AG09309 (cell line): Measurements from ENCODE around the gene N4BP2.

Experiments used
- DNase-seq: peaks from one replicate; pipeline ENCODE4 v3.0.0-alpha.2; 2010; ENCODE audit warnings: low read depth
- H3K4me3 ChIP-seq: 2 replicates; pipeline ENCODE4 v1.5.1; 2011; ENCODE audit warnings: mild to moderate bottlenecking, low read depth, low read length, moderate library complexity; ENCODE audit not compliant: control insufficient read depth
- CTCF ChIP-seq: IDR thresholded peaks from 2 replicates; pipeline ENCODE4 v1.5.1; 2011; ENCODE audit warnings: mild to moderate bottlenecking, low read depth, low read length, inconsistent platforms; ENCODE audit not compliant: insufficient read depth, control insufficient read depth; ENCODE audit errors: missing control alignments

N4BP2 gene

GRCh38 chr4:40194602-40195161 lies 138.0 kb downstream of the N4BP2 start:
- DNase-seq = no peak
- no peak overlapping the region for H3K4me3 ChIP-seq
- TF ChIP-seq CTCF = no peak

- TF ChIP-seq CTCF = no peak
- no peak overlapping the region for H3K4me3 ChIP-seq
- no peak for DNase-seq
Measured at GRCh38 chr4:40195182-40196177, 138.8 kb downstream of the N4BP2 start.

- no peak for DNase-seq
- no peak for TF ChIP-seq CTCF
- no peak overlapping the region for H3K4me3 ChIP-seq
Measured at GRCh38 chr4:40196272-40196671, 139.6 kb downstream of the N4BP2 start.

- no peak for TF ChIP-seq CTCF
- no peak for DNase-seq
- H3K4me3 ChIP-seq = no peak within 1 kb of the TSS
Measured at GRCh38 chr4:40196724-40197281, 140.2 kb downstream of the N4BP2 start, which contains the start of gene RHOH. Gene RHOH, plus strand, starts transcription at chr4:40197031. Its CDS starts 46,356 bp downstream, at chr4:40243387.

- TF ChIP-seq CTCF = no peak
- no peak overlapping the region for H3K4me3 ChIP-seq
- no peak for DNase-seq
Measured at GRCh38 chr4:40197879-40198689, 141.4 kb downstream of the N4BP2 start.

GRCh38 chr4:40199179-40199670 lies 142.6 kb downstream of the N4BP2 start:
- no peak for DNase-seq
- TF ChIP-seq CTCF = no peak
- H3K4me3 ChIP-seq = no peak overlapping the region
